KBM-7 (cell line): Measurements from ENCODE around the gene DHX16.
A peak's percentile ranks its signal among the peaks of the same experiment; 100 is the strongest.

Experiments
- DNase-seq: peaks from one replicate; pipeline ENCODE4 v3.0.0-alpha.2; 2015
- in situ Hi-C: fragments of 300-500 bp; cut with MboI; formaldehyde crosslinking; loops from 2 replicates; pipeline ENCODE4 v1.14.3; 2020; ENCODE audit warnings: low sequenced_read_pairs, low pct_unique_long_range_greater_than_20kb, mixed read lengths

DHX16 gene

DNA sequence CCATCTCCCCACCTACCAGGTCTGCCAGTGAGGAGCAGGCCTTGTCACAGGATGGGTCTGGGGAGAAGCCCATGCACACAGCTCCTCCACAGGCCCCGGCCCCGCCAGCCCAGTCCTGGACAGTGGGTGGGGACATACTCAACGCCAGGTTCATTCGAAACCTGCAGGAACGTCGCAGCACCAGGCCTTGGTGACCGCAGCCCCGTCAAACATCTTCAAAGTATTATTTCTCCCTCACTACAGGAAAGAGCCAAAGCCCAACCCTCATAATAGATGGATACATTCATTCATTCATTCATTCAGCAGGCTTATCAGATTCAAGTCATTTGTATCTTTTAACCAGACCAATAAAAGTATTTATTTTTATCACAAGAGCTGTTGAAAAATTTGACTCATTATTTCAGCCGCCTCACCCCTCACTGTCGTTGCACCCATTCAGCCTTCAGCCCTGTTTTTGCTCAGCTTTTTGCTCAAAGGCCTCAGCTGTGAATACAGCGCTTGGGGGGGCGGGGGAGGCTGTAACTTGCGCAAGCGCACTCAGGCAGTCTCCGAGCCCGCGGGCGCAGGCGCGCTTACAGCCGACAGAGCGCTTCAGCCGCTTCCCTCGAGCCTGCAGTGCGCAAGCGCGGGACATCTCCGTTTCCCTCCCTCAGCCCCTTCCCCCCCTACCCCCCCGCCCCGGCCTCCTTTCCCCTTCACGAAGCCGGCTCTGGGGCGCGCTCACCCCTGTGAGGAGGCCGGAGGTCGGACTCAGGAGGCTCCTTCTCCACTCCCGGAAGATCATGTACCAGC is 26.2 kb downstream of the DHX16 start, which contains the start of gene C6orf136:
Gene C6orf136, plus strand, starts transcription at position 684 of the 792 bp plus-strand sequence. Its CDS starts 99 bp downstream, at position 783.
- DNase-seq = peak; percentile 86
- in situ Hi-C loops = no loop called here

DNA sequence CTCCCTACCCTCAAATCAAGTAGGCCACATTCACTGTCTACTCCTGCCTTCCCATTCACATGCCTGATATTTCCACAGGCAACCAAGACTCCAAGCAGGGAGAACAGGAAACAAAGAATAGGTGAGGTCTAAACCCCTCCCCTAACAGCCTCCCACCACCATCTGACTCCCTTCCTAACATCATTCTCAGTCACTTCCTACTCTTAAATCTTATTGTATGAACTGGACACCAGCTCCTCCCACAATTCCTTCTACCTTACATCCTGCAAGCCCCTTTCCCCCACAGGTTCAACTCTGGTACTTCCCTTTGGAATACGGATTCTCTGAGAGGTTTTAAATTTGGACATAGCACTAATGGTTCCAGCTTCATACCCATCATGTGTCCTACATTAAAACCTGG is 26.8 kb downstream of the DHX16 start:
- in situ Hi-C loops = no loop called here
- no peak for DNase-seq

- DNase-seq = no peak
- in situ Hi-C loops = no loop called here
Measured at GRCh38 chr6:30644769-30645168, 28.0 kb downstream of the DHX16 start.

DNA sequence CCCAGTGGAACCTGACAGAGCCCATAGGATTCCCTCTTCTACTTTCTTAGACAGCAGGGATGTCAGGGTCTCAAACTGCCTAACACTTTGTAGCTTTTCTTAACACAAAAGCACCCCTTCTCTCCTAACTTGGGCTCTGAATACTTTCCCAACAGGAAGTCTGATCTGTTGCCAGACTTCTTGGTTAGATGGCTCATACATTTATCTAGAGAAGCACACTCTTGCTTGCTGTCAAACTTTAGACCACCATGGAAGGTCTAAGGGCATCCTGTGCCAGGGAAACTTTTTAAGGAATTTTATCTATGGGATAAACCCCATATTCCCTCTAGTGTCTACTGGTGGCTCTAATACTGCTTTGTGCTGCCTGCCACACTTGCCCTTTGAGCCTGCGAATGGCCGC is 29.1 kb downstream of the DHX16 start:
- in situ Hi-C loops = no loop called here
- no peak for DNase-seq

GRCh38 chr6:30641048-30641447 is 31.8 kb downstream of the DHX16 start:
- in situ Hi-C loops = no loop called here

DNA sequence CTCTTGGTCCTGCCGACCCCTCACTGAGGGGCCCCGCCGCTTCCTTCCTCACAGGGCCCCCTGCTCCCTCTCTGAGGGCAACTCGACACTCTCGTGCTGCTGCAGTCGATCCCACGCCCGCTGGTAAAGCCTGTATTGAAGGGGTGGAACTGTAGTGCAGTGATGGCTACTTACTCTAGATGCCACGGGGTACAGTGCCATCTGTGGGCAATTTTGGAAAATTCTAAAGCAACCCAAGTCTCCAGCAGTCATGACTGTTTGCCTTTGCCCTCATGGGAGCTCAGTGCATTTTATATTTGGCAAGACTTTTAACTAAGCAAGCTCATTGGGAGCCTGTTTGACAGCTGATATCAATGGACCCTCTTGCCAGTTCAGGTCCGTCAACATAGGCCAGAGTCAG is 32.3 kb downstream of the DHX16 start:
- no peak for DNase-seq
- in situ Hi-C loops = no loop called here

More at GRCh38 chr6:30641048-30641447, 31.8 kb downstream of the DHX16 start:
- DNase-seq = no peak

DNA sequence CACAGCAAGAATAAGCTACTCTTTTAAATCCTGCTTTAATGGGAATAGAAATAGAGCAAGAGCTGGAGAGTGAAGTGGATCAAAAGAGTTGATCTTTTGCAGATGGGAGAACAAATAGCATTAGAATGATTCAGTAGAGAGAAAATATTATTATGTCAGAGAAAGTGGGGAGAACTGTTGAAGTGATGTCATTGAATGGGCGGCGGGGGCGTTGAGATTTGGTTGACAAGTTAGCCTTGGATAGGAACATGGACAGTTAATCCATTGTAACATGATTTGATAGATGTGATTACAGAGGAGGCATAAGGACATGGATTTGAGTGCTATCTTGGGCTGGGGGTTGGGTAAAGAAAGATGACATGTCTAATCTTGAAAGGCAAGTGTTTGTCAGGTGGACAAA is 37.0 kb downstream of the DHX16 start:
- in situ Hi-C loops = no loop called here

DNA sequence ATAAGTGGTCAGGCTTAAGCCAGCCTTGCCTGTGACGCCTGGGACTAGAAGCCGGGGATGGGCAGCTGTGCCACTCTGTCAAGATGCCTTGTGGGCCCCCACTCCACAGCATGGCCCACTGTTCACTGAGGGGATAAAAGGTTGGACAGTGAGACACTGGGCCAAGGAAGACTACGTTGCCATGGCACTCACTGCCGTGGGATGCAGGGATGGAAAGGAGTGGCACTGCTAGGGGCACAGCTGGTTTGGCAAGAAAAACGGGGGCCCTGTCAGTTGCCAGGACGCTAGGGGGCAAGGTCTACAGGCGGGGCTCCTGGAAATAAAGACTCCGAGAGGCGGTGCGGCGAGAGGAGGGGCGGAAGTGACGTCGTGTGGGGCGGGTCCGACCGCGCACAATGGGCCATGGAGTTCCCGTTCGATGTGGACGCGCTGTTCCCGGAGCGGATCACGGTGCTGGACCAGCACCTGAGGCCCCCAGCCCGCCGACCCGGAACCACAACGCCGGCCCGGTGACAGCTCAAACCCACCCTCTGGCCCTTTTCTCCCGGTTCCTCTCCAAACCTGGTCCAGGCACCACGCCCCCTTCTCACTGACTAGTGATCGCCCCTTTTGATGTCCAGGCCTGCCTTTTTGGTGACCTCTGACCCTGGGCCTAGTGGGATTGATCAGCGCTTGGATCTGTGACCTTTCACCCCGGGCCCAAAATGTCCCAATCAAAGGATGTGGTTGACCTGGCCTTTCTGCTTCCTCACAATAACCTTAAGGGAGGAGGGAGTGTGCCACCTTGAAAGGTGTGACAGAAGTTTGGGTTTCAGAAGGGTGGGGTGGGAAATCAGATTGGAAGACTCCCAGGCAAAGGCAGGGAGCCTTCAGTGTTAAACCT is 46.1 kb downstream of the DHX16 start, which contains the start of gene ATAT1:
Gene ATAT1, plus strand, starts transcription at position 391 of the 883 bp plus-strand sequence.
- in situ Hi-C loops = no loop called here

More for the DNA sequence above, 37.0 kb downstream of the DHX16 start:
- DNase-seq = no peak

GRCh38 chr6:30625511-30625910 is 47.3 kb downstream of the DHX16 start:
- no peak for DNase-seq
- in situ Hi-C loops = no loop called here

More for the DNA sequence above, 46.1 kb downstream of the DHX16 start, which contains the start of gene ATAT1:
- peak; percentile 85 for DNase-seq

DNA sequence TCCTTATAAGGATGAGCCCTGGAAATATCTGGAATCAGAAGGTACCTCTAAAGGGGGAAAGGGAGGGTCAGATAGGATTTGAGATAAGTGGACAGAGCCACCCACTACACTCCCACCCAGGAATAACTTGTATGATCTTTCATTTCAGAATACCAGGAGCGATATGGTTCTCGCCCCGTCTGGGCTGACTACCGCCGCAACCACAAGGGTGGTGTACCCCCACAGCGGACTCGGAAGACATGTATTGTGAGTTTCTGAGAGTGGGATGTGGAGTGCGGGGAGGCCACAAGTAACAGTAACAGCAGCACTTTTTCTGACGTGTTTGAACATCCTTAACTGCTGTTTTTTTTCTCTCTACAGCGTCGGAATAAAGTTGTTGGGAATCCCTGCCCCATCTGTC is 53.2 kb downstream of the DHX16 start:
- in situ Hi-C loops = no loop called here
- no peak for DNase-seq

GRCh38 chr6:30618270-30618797 is 54.5 kb downstream of the DHX16 start:
- no peak for DNase-seq
- in situ Hi-C loops = no loop called here

DNA sequence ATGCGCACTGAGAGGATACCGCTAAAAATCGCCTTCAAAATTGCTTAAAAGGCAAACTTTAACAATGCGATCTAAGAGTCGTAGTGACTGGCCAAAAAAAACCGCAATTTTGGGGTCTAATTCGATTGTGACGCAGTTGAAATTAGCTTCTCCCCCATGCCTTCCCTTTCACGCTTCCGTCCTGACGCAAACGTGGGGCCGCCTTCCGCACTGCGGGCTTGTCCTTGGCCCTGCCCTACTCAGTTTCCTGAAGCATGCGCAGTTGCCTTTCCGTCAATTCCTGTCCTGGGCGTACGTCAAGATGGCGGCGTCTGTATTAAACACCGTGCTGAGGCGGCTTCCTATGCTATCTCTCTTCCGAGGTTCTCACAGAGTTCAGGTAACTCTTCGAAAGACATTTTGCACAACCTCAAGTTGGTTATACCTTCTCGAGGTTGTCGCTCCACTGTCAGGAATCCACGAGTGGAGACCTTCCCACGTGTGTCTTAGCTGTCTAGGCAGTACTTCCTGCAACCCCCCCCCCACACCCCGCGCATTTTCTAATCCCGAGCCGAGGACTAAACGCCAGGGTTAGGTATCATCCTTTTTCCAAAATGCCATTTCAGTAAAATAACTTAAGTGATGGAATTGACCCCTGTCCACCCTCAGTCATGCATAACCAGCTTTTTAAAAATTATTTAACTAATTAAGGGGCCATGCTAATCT is 55.1 kb downstream of the DHX16 start, which contains the start of gene MRPS18B:
Gene MRPS18B, plus strand, starts transcription at position 276 of the 705 bp plus-strand sequence. Its CDS starts 26 bp downstream, at position 302.
- DNase-seq = peak; percentile 98

DNA sequence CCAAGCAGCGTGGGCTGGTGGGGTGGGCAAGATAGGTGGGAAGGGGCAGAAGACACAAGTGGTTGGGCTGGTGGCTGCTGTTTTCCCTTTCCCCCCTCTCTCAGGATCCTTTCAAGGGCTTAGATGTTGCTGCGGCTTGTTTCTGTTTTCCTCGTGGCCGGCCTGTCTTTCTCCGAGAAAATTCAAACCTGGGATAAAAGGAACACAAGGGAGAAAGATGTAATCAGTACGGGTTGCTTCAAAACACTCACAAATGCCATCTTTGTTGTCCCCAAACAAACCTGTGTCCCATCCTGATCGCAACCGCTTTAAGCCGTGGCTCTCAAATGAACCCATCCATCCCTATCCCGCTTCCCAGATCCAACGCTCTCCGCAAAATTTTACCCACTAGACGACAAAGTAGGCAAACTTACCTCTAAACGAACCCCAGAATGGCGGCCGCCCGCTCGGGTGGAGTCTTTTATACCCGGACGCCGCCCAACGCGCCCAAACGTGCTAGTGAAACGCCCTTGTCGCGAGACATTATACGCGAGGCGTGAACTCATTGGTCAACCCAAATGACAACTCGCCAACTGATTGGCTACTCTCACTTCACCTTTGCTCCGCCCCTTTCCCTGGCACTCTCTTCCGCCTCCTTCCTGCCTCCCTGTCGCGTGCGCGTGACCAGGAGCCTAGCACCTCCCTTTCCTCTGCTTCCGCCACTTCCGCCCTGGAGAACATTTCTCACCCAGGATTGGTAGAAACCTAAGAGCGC is 55.8 kb downstream of the DHX16 start, which contains the start of gene PPP1R10:
Gene PPP1R10, minus strand, starts transcription at position 433 of the 754 bp plus-strand sequence. CDS start 7,299 bp downstream, outside the sequence.
- peak; percentile 100 for DNase-seq
- in situ Hi-C loops = no loop called here

More for the DNA sequence above, 55.1 kb downstream of the DHX16 start, which contains the start of gene MRPS18B:
- in situ Hi-C loops = no loop called here

- DNase-seq = peak; percentile 72
- in situ Hi-C loops = no loop called here
Measured at GRCh38 chr6:30615958-30616810, 56.6 kb downstream of the DHX16 start.

DNA sequence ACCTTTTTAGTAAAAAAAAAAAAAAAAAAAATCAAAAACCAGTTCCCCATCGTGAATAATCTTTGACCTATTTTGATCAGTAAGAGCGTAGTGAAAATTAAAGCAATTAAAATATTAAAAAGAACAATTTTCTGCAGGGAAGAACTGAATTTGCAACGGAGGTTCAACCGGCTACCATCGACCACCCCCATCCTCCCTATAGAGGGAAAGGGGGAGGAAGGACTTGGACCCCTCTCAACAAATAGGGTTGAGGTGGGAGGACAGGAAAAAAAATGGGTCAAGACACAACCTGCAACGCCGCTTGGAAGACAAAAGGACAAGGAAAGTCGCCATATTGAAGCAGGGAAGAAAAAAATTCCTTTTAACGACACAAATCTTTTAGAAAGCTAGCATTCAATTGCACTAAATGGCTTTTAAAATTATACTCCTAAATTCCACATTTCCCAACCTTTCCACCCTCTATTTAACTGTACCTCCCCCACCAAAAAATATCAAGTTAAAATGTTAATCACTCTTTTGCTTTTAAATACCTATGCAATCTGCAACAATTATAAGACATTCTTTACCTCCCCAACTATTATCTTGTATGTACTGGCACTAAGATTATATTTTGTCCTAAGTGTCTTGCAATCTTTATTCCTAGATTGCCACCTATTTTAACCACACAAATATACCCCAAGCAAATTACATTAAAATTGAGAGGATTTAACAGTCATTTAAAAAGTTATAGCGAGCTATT is 57.4 kb downstream of the DHX16 start:
- peak; percentile 79 for DNase-seq
- in situ Hi-C loops = no loop called here

DNA sequence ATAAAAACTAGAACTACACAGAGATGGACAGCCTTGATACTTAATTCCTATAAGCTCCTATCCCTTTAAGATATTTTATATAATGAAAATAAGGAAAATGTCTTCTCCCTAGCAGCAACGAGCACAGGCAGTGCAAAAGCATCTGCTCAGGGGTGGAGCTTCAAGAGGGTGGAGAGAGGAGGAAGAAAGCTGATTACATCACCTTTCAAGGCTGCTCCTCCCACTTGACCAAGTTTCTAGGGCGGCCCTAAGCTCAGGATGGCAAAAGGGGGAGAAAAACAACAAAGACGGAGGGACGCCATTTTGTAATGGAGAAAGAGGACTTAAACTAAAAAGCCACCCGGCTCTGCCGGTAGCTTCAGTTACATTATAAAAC is 58.0 kb downstream of the DHX16 start:
- in situ Hi-C loops = no loop called here
- peak; percentile 99 for DNase-seq
